NAMALWA (cell line): ENCODE measurements around the gene PCSK5.
"Not testable (repeated sequence)": the region's sequence is repeated elsewhere in the genome, so short reads cannot be mapped to it uniquely, and the experiment has no call there.

ENCODE experiments used
- DNase-seq: peaks from one replicate; pipeline ENCODE4 v3.0.0-alpha.2; 2015; ENCODE audit warnings: low spot score

Gene PCSK5

GRCh38 chr9:76313771-76314170 lies 423.3 kb downstream of the PCSK5 start:
- no peak for DNase-seq

- no peak for DNase-seq
Measured at GRCh38 chr9:76314321-76314720, 423.8 kb downstream of the PCSK5 start.

- DNase-seq, result no peak
Measured at GRCh38 chr9:76316069-76316468, 425.6 kb downstream of the PCSK5 start.

- DNase-seq, result not testable (repeated sequence)
Measured at GRCh38 chr9:76319466-76319865, 429.0 kb downstream of the PCSK5 start.

- no peak for DNase-seq
Measured at GRCh38 chr9:76321195-76321828, 430.8 kb downstream of the PCSK5 start.

GRCh38 chr9:76322810-76323209 lies 432.3 kb downstream of the PCSK5 start:
- DNase-seq, result no peak

DNA sequence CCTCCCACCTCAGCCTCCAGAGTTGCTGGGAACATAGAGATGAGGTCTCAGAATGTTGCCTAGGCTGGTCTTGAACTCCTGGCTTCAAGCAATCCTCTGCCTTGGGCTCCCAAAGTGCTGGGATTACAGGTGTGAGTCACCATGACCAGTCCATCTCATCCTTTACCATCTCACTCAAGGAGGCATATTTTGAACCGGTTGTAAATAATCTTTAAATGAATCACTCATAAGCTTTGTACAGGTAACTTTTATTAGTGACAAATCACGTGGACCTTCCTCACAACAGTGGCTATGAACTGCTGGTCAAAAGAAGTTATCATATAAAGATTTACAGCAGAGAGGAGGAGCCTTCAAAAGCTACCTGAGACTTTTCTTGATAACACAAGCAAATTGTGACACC lies 433.0 kb downstream of the PCSK5 start:
- no peak for DNase-seq

DNA sequence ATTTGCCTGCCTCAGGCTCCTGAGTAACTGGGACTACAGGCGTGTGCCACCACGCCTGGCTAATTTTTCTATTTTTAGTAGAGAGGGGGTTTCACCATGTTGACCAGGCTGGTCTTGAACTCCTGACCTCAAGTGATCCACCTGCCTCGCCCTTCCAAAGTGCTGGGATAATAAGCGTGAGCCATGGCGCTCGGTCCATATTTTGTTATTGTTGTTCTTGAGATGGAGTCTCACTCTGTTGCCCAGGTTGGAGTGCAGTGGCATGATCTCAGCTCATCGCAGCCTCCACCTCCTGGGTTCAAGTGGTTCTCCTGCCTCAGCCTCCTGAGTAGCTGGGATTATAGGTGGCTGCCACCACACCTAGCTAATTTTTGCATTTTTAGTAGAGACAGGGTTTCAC lies 433.6 kb downstream of the PCSK5 start:
- DNase-seq, result not testable (repeated sequence)

DNA sequence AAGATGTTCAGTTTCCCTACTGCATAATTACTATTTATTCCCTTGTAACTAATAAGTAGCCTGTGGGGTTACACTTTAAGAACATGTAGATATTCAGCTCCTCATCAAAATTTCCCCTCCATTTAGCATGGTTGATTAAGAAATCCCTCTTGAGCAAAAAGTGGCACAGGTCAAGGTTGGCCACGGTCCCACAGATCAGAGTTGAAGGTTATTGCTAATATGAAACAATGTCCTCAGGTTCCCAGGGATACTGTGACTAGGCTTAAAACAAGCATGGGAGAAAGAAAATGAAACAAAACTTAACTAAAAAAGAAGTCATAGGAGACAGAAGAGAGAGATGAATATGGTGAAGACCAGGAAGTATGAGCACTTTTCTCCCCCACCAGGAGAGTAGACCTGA lies 439.6 kb downstream of the PCSK5 start:
- DNase-seq, result no peak

DNA sequence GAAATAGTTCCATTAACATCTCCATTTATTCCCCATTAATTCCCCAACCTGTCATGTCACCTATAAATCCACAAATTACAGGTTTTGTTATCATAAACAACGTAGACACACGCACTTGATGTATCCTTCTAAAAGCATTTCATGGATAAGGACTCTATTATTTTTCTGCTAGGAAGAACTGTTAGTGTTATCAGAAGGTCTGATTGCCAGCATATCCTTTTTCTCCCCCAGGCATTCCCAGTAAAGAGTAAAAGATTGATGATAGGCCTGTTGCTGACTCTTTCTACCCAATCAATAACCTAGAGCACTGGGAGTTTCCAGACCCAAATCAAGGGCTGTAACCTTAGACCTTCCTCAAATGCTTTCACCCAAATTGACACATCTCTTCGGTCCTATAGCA lies 442.9 kb downstream of the PCSK5 start:
- DNase-seq, result no peak

- no peak for DNase-seq
Measured at GRCh38 chr9:76333964-76334363, 443.5 kb downstream of the PCSK5 start.

GRCh38 chr9:76336027-76336426 lies 445.6 kb downstream of the PCSK5 start:
- no peak for DNase-seq

- no peak for DNase-seq
Measured at GRCh38 chr9:76338418-76338817, 447.9 kb downstream of the PCSK5 start.

GRCh38 chr9:76341616-76342015 lies 451.1 kb downstream of the PCSK5 start:
- DNase-seq, result no peak

- no peak for DNase-seq
Measured at GRCh38 chr9:76342201-76342600, 451.7 kb downstream of the PCSK5 start.

DNA sequence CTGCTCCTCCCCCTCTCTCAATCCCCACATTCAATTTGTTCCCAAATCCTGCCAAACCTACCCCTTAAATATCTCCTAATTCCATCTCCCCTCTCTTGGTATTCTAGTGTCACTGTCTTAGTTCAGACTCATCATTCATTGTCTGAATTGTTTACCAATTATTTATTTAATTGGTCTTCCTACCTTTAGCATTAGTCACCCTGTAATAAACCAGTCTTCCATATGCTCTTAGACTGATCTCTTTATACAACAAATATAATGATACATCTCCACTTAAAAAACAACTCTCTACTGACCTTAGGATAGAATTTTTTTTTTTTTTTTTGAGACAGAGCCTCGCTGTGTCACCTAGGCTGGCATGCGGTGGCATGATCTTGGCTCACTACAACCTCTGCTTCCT lies 452.4 kb downstream of the PCSK5 start:
- DNase-seq, result no peak

GRCh38 chr9:76349865-76350264 lies 459.4 kb downstream of the PCSK5 start:
- no peak for DNase-seq

DNA sequence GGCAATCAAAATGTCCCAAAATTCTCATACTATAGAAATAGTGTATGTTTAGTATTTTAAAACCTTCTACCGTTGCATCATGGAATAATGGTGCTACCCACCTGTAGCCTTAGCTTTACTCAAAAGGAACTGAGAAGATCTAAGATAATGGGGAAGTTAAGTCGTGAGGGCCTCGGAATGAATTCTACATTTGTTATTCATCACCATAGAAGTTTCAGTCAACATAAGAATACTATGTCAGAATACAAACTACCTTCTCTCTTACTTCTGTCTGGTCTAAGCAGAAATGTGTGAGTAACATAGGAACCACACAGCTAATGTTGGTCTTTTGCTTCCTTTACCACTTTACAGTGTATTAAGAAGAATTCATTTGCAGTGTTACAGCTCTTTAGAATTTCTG lies 460.5 kb downstream of the PCSK5 start:
- no peak for DNase-seq

GRCh38 chr9:76352026-76352620 lies 461.6 kb downstream of the PCSK5 start:
- DNase-seq, result no peak

- DNase-seq, result no peak
Measured at GRCh38 chr9:76353280-76353679, 462.8 kb downstream of the PCSK5 start.

DNA sequence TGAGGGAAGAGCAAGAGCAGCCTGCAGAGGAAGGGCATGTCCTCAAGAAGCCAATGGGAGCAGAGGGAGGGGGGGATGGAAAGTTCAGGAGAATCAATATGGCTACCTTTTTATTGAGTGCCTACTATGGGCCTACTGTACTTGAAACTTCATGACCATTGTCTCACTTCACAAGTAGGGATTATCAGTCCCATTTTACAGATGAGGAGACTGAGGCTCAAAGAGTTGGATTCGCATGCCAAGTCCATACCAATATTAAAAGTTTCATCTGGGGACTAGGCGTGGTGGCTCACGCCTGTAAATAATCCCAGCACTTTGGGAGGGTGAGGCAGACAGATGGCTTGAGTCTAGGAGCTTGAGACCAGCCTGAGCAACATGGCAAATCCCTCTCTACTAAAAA lies 463.7 kb downstream of the PCSK5 start:
- no peak for DNase-seq

DNA sequence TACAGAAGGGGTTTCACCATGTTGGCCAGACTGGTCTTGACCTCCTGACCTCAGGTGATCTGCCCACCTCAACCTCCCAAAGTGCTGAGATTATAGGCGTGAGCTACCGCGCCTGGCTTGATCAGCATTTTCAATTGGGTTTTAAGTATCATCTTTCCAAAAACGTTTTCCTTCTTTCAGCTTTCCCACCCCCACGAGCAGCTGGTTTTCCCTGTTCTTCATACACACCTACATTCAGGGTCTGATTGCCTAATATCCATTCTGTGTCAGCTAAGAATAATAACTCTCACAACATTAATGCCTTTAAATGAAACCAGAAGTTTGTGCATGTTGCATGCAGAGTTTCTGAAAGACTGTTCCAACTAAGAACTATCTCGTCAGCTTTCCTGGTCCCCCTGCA lies 465.4 kb downstream of the PCSK5 start:
- DNase-seq, result no peak

GRCh38 chr9:76357555-76357954 lies 467.1 kb downstream of the PCSK5 start:
- DNase-seq, result no peak

DNA sequence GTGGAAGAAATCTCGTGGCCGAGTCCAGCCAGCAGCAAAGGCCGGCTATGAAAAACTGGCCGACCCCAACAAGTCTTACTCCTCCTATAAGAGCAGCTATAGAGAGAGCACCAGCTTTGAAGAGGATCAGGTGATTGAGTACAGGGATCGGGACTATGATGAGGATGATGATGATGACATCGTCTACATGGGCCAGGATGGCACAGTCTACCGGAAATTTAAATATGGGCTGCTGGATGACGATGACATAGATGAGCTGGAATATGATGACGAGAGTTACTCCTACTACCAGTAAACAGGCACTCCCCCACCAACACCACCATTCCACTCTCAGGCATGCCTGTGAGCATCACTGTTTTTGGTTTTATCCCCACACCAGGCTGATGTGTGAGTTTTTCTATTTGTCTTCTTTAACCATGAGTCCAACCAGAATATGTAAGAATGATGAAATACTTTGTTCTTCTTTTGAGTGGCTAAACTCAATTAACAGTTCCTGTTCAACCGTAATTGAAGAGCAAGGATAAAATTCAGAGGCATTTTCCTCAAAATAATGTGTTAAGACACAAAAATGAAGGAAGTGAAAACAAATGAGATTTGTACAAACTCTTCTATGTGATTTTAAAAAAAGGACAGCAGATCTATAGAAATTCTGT lies 468.3 kb downstream of the PCSK5 start:
- no peak for DNase-seq
